ENCODE results near the gene CLPTM1L.

The CLPTM1L gene

GRCh38 chr5:1277331-1277730 is 67.6 kb downstream of the CLPTM1L start:
- POLR2A ChIA-PET = no interaction called here
- Histone ChIP-seq H3K27ac (ENCODE audit: extremely low read depth, low read depth, low read length) (no peak overlapping the region), H3K9me3 (ENCODE audit: control insufficient read depth, insufficient read depth, low read depth, low read length) (no peaks in the 10 kb centered on the region), H3K4me1 (ENCODE audit: control insufficient read depth, insufficient read depth, low read length) (no peaks in the 10 kb centered on the region), H3K36me3 (ENCODE audit: control insufficient read depth in 2 of 2, insufficient read depth in 1 of 2, low read length in 2 of 2) (peaks cover 0 to 6% of the 10 kb centered on the region in 2 experiments; a peak in 1 of 3 replicates), H3K4me3 (ENCODE audit: low read depth, low read length) (no peak overlapping the region)
- TF ChIP-seq ZNF654 (tag by site-specific recombination; IDR thresholded peaks at IDR 0.05; ENCODE audit: low read depth) (no peak), ZNF266 (tag by site-specific recombination; IDR thresholded peaks at IDR 0.05; ENCODE audit: low read depth) (no peak), ZNF843 (tag by site-specific recombination; IDR thresholded peaks at IDR 0.05) (no peak), ZNF148 (tag by site-specific recombination; IDR thresholded peaks at IDR 0.05; ENCODE audit: borderline replicate concordance) (no peak), GLIS2 (tag by site-specific recombination; IDR thresholded peaks at IDR 0.05) (no peak), ZNF624 (tag by site-specific recombination; IDR thresholded peaks at IDR 0.05) (no peak), REST (tag by site-specific recombination; IDR thresholded peaks at IDR 0.05) (no peak), ZNF133 (tag by site-specific recombination; IDR thresholded peaks at IDR 0.05) (no peak), HOXD13 (CRISPR knock-in tag; IDR thresholded peaks at IDR 0.05; ENCODE audit: borderline replicate concordance) (no peak), ZNF433 (tag by site-specific recombination; IDR thresholded peaks at IDR 0.05; ENCODE audit: low read depth) (no peak), KLF8 (tag by site-specific recombination; IDR thresholded peaks at IDR 0.05) (no peak), ZNF2 (tag by site-specific recombination; IDR thresholded peaks at IDR 0.05) (no peak), ZNF629 (tag by site-specific recombination; IDR thresholded peaks at IDR 0.05) (no peak), ZFP37 (tag by site-specific recombination; IDR thresholded peaks at IDR 0.05) (no peak), IKZF3 (tag by site-specific recombination; IDR thresholded peaks at IDR 0.05) (no peak), ZNF341 (tag by site-specific recombination; IDR thresholded peaks at IDR 0.05; ENCODE audit: low read depth) (no peak)
- CTCF ChIA-PET = no interaction called here

GRCh38 chr5:1276930-1277329 is 68.0 kb downstream of the CLPTM1L start:
- POLR2A ChIA-PET = no interaction called here
- Histone ChIP-seq H3K9me3 (ENCODE audit: control insufficient read depth, insufficient read depth, low read depth, low read length) (no peaks in the 10 kb centered on the region), H3K27ac (ENCODE audit: extremely low read depth, low read depth, low read length) (no peak overlapping the region), H3K36me3 (ENCODE audit: control insufficient read depth in 2 of 2, insufficient read depth in 1 of 2, low read length in 2 of 2) (peaks cover 0 to 6% of the 10 kb centered on the region in 2 experiments; a peak in 1 of 3 replicates), H3K4me3 (ENCODE audit: low read depth, low read length) (no peak overlapping the region), H3K4me1 (ENCODE audit: control insufficient read depth, insufficient read depth, low read length) (no peaks in the 10 kb centered on the region)
- CTCF ChIA-PET = interaction anchor here (0.7 kb wide), 1 partner anchor 203 kb away, joined by 5 read pairs; no protein-coding TSS in a partner anchor
- TF ChIP-seq ZBTB1 (tag by site-specific recombination; IDR thresholded peaks at IDR 0.05) (no peak), ZNF791 (tag by site-specific recombination; IDR thresholded peaks at IDR 0.05) (no peak), ZNF23 (tag by site-specific recombination; IDR thresholded peaks at IDR 0.05; ENCODE audit: borderline replicate concordance) (no peak), ZNF280C (tag by site-specific recombination; IDR thresholded peaks at IDR 0.05) (no peak), ZNF837 (tag by site-specific recombination; IDR thresholded peaks at IDR 0.05) (no peak), ZNF610 (tag by site-specific recombination; IDR thresholded peaks at IDR 0.05; ENCODE audit: borderline replicate concordance) (no peak), ZNF24 (tag by site-specific recombination; IDR thresholded peaks at IDR 0.05) (no peak), PRDM6 (tag by site-specific recombination; IDR thresholded peaks at IDR 0.05) (no peak), ZNF132 (tag by site-specific recombination; IDR thresholded peaks at IDR 0.05; ENCODE audit: borderline replicate concordance) (no peak), ZNF704 (tag by site-specific recombination; IDR thresholded peaks at IDR 0.05) (no peak)

Data from HEK293 (cell line).